MM.1S (cell line): ENCODE measurements around the gene LRRN4.

Source experiments
- EZH2phosphoT487 ChIP-seq: fragments of 300-600 bp; sonication (generic); IDR thresholded peaks from 2 replicates; pipeline ENCODE4 v1.6.1; 2018; ENCODE audit warnings: antibody characterized with exemption, low read length
- TF ChIP-seq, protein P1 (sequence below): fragments of 300-600 bp; sonication (generic); IDR thresholded peaks from 2 replicates; pipeline ENCODE4 v1.5.1; 2016; ENCODE audit warnings: antibody characterized with exemption, low read length, mixed read lengths

DNA sequence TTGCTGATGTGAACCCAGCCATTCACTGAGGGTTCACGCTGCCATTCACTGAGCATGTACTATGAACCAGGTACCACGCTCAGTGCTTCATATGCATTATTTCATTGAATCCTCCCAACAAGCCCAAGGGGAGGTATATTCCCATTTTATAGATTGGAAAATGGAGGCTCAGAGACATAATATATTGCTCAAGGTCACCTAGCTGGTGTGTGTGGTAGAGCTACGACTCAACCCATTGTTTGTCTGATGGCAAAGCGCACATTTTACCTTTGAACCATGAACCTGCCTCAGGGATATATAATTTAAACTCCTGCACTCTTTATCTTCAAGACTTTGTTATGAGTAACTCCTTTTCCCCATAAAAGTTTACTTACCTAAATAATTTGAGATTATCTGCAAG is 40.7 kb upstream of the LRRN4 start:
- TF ChIP-seq, protein P1, sequence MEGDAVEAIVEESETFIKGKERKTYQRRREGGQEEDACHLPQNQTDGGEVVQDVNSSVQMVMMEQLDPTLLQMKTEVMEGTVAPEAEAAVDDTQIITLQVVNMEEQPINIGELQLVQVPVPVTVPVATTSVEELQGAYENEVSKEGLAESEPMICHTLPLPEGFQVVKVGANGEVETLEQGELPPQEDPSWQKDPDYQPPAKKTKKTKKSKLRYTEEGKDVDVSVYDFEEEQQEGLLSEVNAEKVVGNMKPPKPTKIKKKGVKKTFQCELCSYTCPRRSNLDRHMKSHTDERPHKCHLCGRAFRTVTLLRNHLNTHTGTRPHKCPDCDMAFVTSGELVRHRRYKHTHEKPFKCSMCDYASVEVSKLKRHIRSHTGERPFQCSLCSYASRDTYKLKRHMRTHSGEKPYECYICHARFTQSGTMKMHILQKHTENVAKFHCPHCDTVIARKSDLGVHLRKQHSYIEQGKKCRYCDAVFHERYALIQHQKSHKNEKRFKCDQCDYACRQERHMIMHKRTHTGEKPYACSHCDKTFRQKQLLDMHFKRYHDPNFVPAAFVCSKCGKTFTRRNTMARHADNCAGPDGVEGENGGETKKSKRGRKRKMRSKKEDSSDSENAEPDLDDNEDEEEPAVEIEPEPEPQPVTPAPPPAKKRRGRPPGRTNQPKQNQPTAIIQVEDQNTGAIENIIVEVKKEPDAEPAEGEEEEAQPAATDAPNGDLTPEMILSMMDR = no peak
- TF ChIP-seq EZH2phosphoT487 = no peak
